ENCODE results near the gene NR1H4. TPM values are rescaled to one million over a fixed set of nuclear protein-coding genes. Genes with fewer than 3 reads are reported as not detected.
"Not testable (repeated sequence)": the region's sequence is repeated elsewhere in the genome, so short reads cannot be mapped to it uniquely, and the experiment has no call there.

Gene NR1H4
- total RNA-seq, 1 donor from 2014 or later, result not detected

DNA sequence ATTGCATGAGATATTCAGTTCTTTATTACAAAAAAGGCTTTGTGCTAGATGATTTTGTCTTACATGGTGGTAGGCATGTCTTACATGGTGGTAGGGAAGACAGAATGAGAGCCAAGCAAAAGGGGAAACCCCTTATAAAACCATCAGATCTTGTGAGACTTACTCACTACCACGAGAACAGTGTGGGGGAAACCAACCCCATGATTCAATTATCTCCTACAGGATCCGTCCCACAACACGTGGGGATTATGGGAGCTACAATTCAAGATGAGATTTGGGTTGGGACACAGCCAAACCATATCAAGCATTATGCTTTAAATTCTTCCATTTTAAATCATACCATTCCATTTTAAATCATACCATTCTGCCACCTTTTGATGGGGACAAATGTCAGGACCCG lies 29.1 kb downstream of the NR1H4 start:
- H3K36me3 Mint-ChIP-seq (ENCODE audit: low read depth); intact Hi-C loops (cut with micrococcal nuclease); H3K9me3 Mint-ChIP-seq: not testable (repeated sequence)

DNA sequence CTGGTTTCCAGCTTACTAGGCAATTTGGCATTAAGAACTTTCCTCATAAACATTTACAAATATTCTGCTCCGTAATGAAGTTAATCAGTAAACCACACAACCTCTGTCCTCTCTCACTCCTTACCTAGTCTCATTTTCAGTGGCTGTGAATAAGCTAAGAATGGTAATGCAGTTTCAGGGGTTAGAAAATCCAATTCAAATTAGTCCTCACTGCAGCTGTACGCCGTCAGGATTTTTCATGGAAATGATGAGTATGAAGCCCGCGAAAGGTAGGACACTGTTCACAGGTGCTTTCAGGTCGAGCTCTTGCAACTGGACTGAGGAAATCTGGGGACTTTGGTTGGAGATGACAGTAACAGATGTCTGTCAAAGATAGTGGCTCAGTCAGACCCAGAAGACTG lies 29.6 kb downstream of the NR1H4 start:
- no peak overlapping the region for H3K27ac Mint-ChIP-seq
- H3K4me1 Mint-ChIP-seq (ENCODE audit: low read depth), result no peaks in the 10 kb centered on the region
- intact Hi-C loops (cut with micrococcal nuclease), result no loop called here

More for the DNA sequence above, 29.1 kb downstream of the NR1H4 start:
- H3K27ac Mint-ChIP-seq; H3K27me3 Mint-ChIP-seq (ENCODE audit: insufficient read depth); H3K4me1 Mint-ChIP-seq (ENCODE audit: low read depth); DNase-seq (ENCODE audit: low spot score); H3K4me3 Mint-ChIP-seq: not testable (repeated sequence)

DNA sequence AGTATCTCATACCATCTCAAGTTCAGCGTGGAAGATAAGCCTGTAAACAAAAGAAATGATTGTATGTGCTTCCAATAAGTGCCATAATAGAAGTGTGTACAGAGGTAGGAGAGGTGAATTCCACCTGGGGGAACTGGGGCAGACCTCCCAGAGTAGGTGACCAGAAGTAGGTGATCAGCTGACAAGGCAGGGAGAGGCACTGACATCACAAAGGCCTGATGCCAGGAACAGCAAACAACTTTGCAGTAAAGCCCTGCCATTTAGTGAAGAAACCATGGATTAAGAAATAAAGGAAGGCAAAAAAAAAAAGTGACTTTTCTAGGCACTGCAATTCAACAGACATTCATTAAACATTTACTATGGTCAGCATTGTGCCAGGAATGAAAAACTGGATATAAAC lies 31.1 kb downstream of the NR1H4 start:
- no peaks in the 10 kb centered on the region for H3K36me3 Mint-ChIP-seq (ENCODE audit: low read depth)
- H3K27ac Mint-ChIP-seq, result no peak overlapping the region
- H3K9me3 Mint-ChIP-seq, result no peaks in the 10 kb centered on the region
- no peak overlapping the region for H3K4me3 Mint-ChIP-seq
- DNase-seq (ENCODE audit: low spot score), result no peak
- H3K27me3 Mint-ChIP-seq (ENCODE audit: insufficient read depth), result no peaks in the 10 kb centered on the region
- intact Hi-C loops (cut with micrococcal nuclease), result no loop called here
- H3K4me1 Mint-ChIP-seq (ENCODE audit: low read depth), result no peaks in the 10 kb centered on the region

More for the DNA sequence above, 29.6 kb downstream of the NR1H4 start:
- no peak overlapping the region for H3K4me3 Mint-ChIP-seq
- no peaks in the 10 kb centered on the region for H3K36me3 Mint-ChIP-seq (ENCODE audit: low read depth)
- H3K27me3 Mint-ChIP-seq (ENCODE audit: insufficient read depth), result no peaks in the 10 kb centered on the region
- DNase-seq (ENCODE audit: low spot score), result no peak
- H3K9me3 Mint-ChIP-seq, result no peaks in the 10 kb centered on the region

DNA sequence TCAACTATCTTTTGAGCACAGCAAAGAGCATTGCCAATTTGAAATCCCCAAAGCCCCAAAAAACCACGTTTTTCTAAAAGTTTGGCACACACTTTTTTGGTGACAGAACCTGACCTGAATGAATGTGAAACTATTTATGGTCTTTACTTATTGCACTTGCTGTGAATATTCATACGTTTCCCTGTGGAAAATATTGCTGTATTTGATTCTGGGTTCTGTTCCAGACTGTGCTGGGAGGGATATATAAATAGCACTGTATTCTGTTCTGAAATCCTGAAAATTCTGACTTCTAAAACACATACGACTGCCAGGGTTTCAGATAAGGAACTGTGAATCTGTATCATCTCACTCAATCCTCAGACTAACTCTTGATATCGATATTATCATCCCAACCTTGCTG lies 35.1 kb downstream of the NR1H4 start:
- no peak overlapping the region for H3K27ac Mint-ChIP-seq
- intact Hi-C loops (cut with micrococcal nuclease), result no loop called here
- H3K36me3 Mint-ChIP-seq (ENCODE audit: low read depth), result no peaks in the 10 kb centered on the region
- no peaks in the 10 kb centered on the region for H3K4me1 Mint-ChIP-seq (ENCODE audit: low read depth)
- no peak overlapping the region for H3K4me3 Mint-ChIP-seq
- H3K27me3 Mint-ChIP-seq (ENCODE audit: insufficient read depth), result no peaks in the 10 kb centered on the region
- no peak for DNase-seq (ENCODE audit: low spot score)
- H3K9me3 Mint-ChIP-seq, result no peaks in the 10 kb centered on the region

- peaks cover 4% of the 10 kb centered on the region for H3K9me3 Mint-ChIP-seq
- intact Hi-C loops (cut with micrococcal nuclease), result loop anchor here (1.0 kb wide), 1 partner anchor 41 kb away; no protein-coding TSS in a partner anchor
- no peaks in the 10 kb centered on the region for H3K36me3 Mint-ChIP-seq (ENCODE audit: low read depth)
- H3K4me3 Mint-ChIP-seq, result no peak overlapping the region
- DNase-seq (ENCODE audit: low spot score), result no peak
- no peaks in the 10 kb centered on the region for H3K27me3 Mint-ChIP-seq (ENCODE audit: insufficient read depth)
- H3K4me1 Mint-ChIP-seq (ENCODE audit: low read depth), result no peaks in the 10 kb centered on the region
- H3K27ac Mint-ChIP-seq, result no peak overlapping the region
Measured at GRCh38 chr12:100512692-100513091, 39.0 kb downstream of the NR1H4 start.

- DNase-seq (ENCODE audit: low spot score), result no peak
- H3K27ac Mint-ChIP-seq, result no peak overlapping the region
- H3K9me3 Mint-ChIP-seq, result peaks cover 4% of the 10 kb centered on the region
- no peaks in the 10 kb centered on the region for H3K36me3 Mint-ChIP-seq (ENCODE audit: low read depth)
- intact Hi-C loops (cut with micrococcal nuclease), result no loop called here
- H3K27me3 Mint-ChIP-seq (ENCODE audit: insufficient read depth), result peaks cover 3% of the 10 kb centered on the region
- H3K4me1 Mint-ChIP-seq (ENCODE audit: low read depth), result no peaks in the 10 kb centered on the region
- no peak overlapping the region for H3K4me3 Mint-ChIP-seq
Measured at GRCh38 chr12:100515968-100516367, 42.3 kb downstream of the NR1H4 start.

GRCh38 chr12:100518376-100518775 lies 44.7 kb downstream of the NR1H4 start:
- Mint-ChIP-seq H3K4me1 (ENCODE audit: low read depth) (no peaks in the 10 kb centered on the region), H3K9me3 (peaks cover 4% of the 10 kb centered on the region), H3K27me3 (ENCODE audit: insufficient read depth) (peaks cover 6% of the 10 kb centered on the region), H3K4me3 (no peak overlapping the region), H3K36me3 (ENCODE audit: low read depth) (no peaks in the 10 kb centered on the region), H3K27ac (no peak overlapping the region)
- intact Hi-C loops (cut with micrococcal nuclease), result no loop called here
- DNase-seq (ENCODE audit: low spot score), result no peak

DNA sequence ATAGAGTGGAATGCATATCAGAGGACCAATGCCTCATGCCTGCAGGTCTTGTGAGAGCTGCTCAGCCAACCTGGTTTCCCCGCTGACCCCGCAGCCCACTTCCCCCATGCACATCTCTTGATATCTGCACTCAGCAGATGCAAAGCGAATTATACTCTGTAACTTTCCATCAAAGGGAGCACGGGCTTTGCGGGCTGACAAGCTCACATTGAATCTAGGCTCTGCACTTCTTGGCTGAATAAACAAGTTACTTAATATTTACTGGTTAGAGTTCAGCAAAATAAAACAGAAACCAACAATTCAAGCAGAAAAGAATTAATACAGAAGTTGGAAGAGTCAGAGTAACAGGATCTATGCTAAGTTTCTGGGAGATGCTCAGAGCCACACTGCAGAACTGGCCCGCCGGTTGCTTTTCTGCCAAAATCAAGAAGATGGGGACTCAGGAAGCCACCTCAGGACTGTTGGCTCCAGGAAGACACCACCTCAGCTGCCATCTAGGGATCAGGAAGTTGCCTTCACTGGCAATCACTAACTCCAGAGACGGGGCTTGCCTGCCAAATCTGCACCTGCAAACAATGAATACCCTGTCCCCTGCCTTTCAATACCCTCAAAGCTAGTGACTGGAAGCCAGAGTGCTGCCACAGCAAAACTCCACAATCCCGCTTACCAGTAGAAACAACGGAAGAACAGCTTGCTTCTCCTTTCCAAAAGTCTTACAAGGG lies 46.5 kb downstream of the NR1H4 start:
- Mint-ChIP-seq H3K9me3 (peaks cover 4% of the 10 kb centered on the region), H3K4me1 (ENCODE audit: low read depth) (no peaks in the 10 kb centered on the region), H3K27me3 (ENCODE audit: insufficient read depth) (peaks cover 6% of the 10 kb centered on the region), H3K27ac (no peak overlapping the region), H3K4me3 (no peak overlapping the region), H3K36me3 (ENCODE audit: low read depth) (no peaks in the 10 kb centered on the region)
- DNase-seq (ENCODE audit: low spot score), result no peak
- intact Hi-C loops (cut with micrococcal nuclease), result no loop called here

- Mint-ChIP-seq H3K4me3 (no peak overlapping the region), H3K27me3 (ENCODE audit: insufficient read depth) (peaks cover 6% of the 10 kb centered on the region), H3K36me3 (ENCODE audit: low read depth) (no peaks in the 10 kb centered on the region), H3K4me1 (ENCODE audit: low read depth) (no peaks in the 10 kb centered on the region), H3K27ac (no peak overlapping the region), H3K9me3 (peaks cover 4% of the 10 kb centered on the region)
- DNase-seq (ENCODE audit: low spot score), result no peak
- intact Hi-C loops (cut with micrococcal nuclease), result no loop called here
Measured at GRCh38 chr12:100521958-100522357, 48.3 kb downstream of the NR1H4 start.

DNA sequence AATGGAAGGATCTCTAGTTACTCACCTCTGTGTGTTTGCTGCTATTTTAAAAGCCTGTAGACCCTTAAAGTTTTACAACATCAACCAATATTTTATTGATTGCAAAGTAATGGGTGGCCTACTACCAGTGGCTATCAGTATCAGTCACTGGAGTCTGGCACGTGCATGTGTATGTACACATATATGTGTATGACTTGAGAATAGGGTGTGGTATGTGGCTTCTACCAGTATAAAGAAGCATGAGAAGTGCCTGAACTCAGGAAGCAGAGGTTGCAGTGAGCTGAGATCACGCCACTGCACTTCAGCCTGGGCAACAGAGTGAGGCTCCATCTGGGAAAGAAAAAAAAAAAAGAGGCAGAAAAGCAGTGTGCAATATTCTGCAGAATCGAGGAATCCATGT lies 54.4 kb downstream of the NR1H4 start:
- H3K27me3 Mint-ChIP-seq (ENCODE audit: insufficient read depth), result no peaks in the 10 kb centered on the region
- no peaks in the 10 kb centered on the region for H3K4me1 Mint-ChIP-seq (ENCODE audit: low read depth)
- H3K36me3 Mint-ChIP-seq (ENCODE audit: low read depth), result no peaks in the 10 kb centered on the region
- no peak overlapping the region for H3K27ac Mint-ChIP-seq
- no peak overlapping the region for H3K4me3 Mint-ChIP-seq
- intact Hi-C loops (cut with micrococcal nuclease), result no loop called here
- no peaks in the 10 kb centered on the region for H3K9me3 Mint-ChIP-seq
- no peak for DNase-seq (ENCODE audit: low spot score)

DNA sequence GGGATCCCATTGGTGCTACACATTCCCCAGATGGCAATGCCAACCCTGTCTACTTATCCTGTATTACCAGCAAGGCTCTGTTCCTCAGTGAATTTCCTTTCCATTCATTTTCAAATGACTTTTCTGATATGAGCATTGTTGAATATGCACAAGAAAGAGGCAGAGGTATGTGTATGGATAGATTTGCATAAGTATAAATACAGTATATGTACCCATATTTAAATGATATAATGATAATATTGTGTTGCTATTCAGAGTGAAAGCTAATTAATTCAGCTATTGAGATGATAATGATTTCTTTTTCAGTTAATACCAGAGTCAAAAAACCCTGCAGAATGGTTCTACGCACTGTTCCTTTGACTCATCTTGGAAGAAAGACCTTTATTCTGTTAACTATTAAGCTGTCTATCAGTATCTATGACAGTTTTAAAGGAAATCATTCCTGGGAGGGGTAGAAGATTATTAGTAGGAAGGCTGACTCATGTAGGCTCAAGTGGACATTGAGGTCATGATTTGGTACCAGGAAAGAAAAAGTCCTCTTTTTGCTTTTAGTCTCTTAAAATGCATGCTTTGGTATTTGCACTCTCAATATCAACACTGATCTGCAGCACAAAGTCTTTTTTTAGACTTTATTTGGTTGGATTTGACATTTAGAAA lies 54.9 kb downstream of the NR1H4 start:
- intact Hi-C loops (cut with micrococcal nuclease), result no loop called here
- H3K27me3 Mint-ChIP-seq (ENCODE audit: insufficient read depth), result no peaks in the 10 kb centered on the region
- no peaks in the 10 kb centered on the region for H3K36me3 Mint-ChIP-seq (ENCODE audit: low read depth)

DNA sequence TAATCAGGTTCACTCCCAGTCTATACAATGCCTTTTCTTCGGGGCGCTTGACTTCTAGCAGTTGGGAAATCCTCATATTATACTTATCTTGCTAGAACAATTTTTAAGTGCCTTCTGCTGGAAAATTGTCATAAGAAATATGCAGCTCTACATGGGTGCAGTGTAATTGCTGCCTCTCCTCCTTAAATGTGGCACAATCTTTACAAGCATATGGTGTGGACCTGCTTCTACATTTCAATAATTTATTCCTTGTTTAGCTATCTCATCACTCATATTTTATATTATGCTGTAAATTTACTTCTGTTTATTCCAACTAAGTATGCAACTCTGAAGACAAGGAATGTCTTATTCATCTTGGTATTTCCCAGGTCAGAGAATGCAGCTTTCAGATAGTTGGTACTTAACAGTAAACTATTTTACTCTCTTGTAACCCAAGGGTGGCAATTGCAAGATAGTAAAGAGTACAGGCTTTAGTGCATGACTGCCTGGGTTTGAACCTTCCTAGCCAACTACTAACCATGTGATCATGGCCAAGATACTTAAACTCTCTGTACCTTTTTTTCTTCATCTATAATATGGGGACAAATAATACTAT lies 56.2 kb downstream of the NR1H4 start:
- Mint-ChIP-seq H3K27me3 (ENCODE audit: insufficient read depth) (no peaks in the 10 kb centered on the region), H3K36me3 (ENCODE audit: low read depth) (no peaks in the 10 kb centered on the region), H3K4me3 (no peak overlapping the region), H3K27ac (no peak overlapping the region), H3K4me1 (ENCODE audit: low read depth) (no peaks in the 10 kb centered on the region), H3K9me3 (no peaks in the 10 kb centered on the region)
- intact Hi-C loops (cut with micrococcal nuclease), result no loop called here
- no peak for DNase-seq (ENCODE audit: low spot score)

More for the DNA sequence above, 54.9 kb downstream of the NR1H4 start:
- no peak overlapping the region for H3K4me3 Mint-ChIP-seq
- no peaks in the 10 kb centered on the region for H3K4me1 Mint-ChIP-seq (ENCODE audit: low read depth)
- H3K27ac Mint-ChIP-seq, result no peak overlapping the region
- H3K9me3 Mint-ChIP-seq, result no peaks in the 10 kb centered on the region
- DNase-seq (ENCODE audit: low spot score), result no peak

GRCh38 chr12:100533376-100533775 lies 59.7 kb downstream of the NR1H4 start:
- no peak for DNase-seq (ENCODE audit: low spot score)
- Mint-ChIP-seq H3K27me3 (ENCODE audit: insufficient read depth) (no peaks in the 10 kb centered on the region), H3K4me3 (no peak overlapping the region), H3K27ac (no peak overlapping the region), H3K9me3 (no peaks in the 10 kb centered on the region), H3K4me1 (ENCODE audit: low read depth) (no peaks in the 10 kb centered on the region), H3K36me3 (ENCODE audit: low read depth) (no peaks in the 10 kb centered on the region)
- intact Hi-C loops (cut with micrococcal nuclease), result no loop called here
